C4-2B (cell line): ENCODE results near the gene PRKCD.

Source experiments
- H3K27ac ChIP-seq: fragments of 450-650 bp; 2 replicates; pipeline ENCODE4 v1.5.1; 2017
- ZFX ChIP-seq: fragments of 450-650 bp; IDR thresholded peaks from 2 replicates; pipeline ENCODE4 v1.6.1; 2017
- TF ChIP-seq, protein P1 (sequence below): fragments of 450-650 bp; conservative IDR thresholded peaks from 2 replicates; pipeline ENCODE4 v1.5.1; 2017; ENCODE audit warnings: mild to moderate bottlenecking

PRKCD gene

DNA sequence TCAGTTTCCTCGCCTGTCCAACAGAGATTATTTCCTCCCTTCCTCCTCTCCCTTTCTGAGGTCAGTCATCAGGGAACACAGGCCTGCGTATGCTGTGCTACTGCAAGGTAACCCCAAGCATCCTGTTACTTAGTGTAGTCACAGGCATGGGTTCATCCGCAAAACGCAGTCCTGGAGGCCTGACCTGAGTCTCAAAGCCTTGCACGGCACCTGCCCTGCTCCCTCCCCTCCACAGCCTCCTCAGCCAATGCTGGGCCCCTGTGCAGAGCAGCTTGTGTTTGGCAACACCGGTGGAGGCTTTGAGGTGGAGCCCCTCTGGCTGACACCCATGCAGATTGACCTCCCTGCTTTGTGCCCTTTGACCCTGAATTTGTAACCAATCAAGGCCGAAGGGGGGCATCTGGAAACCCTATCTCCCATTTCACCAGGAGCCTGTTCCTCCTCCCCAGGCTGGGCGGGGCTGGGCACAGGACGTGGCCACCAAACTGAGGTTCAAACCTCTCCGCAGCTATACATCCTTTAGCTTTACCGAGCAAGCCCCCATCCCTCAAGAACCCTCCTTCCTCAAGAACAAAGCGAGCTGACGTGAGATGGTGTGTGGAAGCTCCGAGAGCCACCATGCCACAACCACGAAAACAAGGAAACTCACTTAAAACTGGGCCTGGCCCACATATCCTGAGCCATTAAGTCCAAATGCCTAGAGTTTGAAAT is 73.3 kb downstream of the PRKCD start:
- no peak for TF ChIP-seq ZFX
- TF ChIP-seq, protein P1, sequence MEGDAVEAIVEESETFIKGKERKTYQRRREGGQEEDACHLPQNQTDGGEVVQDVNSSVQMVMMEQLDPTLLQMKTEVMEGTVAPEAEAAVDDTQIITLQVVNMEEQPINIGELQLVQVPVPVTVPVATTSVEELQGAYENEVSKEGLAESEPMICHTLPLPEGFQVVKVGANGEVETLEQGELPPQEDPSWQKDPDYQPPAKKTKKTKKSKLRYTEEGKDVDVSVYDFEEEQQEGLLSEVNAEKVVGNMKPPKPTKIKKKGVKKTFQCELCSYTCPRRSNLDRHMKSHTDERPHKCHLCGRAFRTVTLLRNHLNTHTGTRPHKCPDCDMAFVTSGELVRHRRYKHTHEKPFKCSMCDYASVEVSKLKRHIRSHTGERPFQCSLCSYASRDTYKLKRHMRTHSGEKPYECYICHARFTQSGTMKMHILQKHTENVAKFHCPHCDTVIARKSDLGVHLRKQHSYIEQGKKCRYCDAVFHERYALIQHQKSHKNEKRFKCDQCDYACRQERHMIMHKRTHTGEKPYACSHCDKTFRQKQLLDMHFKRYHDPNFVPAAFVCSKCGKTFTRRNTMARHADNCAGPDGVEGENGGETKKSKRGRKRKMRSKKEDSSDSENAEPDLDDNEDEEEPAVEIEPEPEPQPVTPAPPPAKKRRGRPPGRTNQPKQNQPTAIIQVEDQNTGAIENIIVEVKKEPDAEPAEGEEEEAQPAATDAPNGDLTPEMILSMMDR = no peak
- H3K27ac ChIP-seq = no peak overlapping the region

DNA sequence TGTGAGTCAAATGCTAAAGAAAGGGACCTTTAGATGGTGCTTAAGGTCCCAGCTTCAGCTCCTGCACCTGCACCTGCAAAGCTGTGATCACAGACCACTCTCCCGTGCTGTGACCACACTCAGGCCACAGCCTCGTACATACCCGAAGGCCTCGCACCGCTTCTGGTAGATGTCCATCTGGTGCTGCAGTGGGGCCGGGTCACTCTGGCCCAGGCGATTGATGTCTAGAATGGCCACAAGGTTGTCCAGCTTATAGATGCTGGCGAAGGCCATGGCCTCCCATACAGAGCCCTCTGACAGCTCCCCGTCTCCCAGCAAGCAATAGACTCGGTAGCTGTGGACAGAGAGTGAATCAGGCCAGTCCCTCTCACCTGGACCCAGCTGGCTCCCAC is 73.8 kb downstream of the PRKCD start:
- H3K27ac ChIP-seq = no peak overlapping the region
- TF ChIP-seq, protein P1 = no peak
- no peak for TF ChIP-seq ZFX

DNA sequence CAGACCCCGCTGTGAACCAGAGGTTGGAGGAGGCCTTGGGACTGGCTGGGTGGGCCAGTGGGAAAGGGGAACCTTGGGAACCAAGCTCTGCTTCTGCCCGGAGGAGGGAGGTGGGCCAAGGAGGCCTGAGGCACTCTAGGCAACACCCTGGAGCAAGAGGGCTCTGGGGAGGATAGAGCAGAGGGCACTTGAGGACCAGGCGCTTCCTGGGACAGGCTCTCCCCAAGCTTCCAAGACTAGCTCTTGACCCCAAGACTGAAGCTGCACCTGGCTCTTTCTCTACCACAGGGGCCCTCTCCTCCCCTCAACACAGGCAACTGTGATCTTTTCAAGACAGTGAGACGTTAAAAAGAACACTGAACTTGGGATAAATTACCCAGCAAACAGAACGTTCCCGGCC is 74.5 kb downstream of the PRKCD start:
- peak overlapping the region; percentile 76 for H3K27ac ChIP-seq

DNA sequence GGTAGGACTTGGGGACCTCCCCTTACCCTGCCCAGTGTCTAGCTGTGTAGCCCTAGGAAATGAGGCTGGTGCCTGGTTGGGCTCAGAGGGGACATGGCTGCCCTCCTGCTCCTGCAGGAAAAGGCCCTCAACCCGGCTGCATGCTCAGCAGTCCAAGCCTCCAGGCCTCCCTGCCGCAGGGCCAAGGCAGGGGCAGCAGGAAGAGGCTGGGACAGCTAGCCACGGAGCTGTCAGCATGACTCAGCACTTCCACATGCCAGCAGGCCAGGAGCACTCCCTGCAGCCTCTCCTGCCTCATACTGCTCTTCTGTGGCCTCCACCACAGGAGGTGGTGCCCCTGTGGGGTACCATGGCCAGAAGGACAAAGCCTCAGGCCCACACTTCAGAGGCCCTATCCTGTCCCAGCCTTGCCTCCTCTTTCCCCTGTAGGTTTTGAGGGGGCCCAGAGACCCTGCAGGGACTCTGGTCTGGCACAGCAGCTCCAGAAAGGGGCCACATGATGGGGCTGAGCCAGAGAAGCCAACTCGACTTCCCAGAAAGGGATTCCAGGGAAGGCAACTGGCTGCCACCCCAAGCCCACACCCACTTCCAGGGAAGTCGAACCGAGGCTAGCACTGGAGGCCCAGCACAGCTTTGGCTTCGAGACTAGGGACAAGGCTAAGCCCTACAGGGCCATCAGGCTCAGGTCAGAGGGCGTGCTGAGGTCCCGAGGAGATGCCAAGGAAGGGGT is 75.3 kb downstream of the PRKCD start:
- H3K27ac ChIP-seq = peak overlapping the region; percentile 76
- TF ChIP-seq, protein P1 = no peak
- peak; percentile 26; the same call in 1 of the 2 replicates for TF ChIP-seq ZFX

More for the DNA sequence above, 74.5 kb downstream of the PRKCD start:
- TF ChIP-seq, protein P1 = no peak
- TF ChIP-seq ZFX = no peak

DNA sequence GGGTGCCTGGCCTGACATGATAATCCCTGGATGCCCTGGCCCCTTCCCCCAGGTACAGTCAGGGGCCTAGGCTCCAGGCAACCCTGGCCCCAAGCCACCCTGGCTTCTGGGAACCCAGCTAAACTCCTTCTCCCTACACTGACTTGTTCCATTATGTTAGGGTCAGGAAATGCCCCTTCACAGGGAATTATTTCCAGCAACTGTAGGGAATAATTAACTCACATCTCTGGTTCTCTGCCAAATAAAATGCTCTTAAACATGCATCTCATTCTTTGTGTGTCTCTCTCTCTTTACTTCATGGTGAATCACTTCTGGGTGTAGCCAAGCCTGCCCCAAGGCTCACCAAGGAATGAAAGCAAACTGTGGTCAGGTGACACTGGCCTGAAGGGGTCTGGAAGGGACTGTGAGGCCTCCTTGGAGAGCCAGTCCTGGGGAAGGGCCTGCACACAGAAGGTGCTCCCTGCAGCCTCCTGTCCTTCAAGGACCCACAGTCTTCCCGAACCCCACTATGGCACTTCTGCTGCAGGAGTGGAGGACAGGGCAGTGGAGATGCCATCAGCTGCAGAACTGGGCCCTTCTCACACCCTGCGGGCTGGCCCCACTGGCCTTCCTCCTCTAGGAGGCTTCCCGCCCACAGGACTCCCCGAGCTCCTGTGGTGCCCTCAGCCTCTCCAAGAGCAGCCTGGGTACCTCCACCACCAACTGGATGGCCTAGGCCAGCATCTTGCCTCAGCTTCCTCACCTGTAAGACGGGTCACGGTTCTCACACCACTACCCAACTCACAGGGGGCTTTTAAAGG is 77.2 kb downstream of the PRKCD start:
- peak overlapping the region; percentile 32; the same call in 1 of the 2 replicates for H3K27ac ChIP-seq
- TF ChIP-seq, protein P1 = no peak
- TF ChIP-seq ZFX = no peak

DNA sequence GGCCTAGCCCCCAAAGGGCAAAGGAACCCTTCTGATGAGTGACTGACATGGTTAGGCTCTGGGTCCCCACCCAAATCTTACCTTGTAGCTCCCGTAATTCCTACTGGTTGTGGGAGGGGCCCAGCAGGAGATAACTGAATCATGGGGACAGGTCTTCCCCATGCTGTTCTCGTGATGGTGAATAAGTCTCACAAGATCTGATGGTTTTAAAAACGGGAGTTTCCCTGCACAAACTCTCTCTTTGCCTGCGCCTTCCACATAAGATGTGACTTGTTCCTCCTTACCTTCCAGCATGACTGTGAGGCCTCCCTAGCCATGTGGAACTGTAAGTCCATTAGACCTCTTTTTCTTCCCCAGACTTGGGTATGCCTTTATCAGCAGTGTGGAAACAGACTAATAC is 77.9 kb downstream of the PRKCD start:
- no peak overlapping the region for H3K27ac ChIP-seq
- no peak for TF ChIP-seq ZFX
- TF ChIP-seq, protein P1 = no peak

DNA sequence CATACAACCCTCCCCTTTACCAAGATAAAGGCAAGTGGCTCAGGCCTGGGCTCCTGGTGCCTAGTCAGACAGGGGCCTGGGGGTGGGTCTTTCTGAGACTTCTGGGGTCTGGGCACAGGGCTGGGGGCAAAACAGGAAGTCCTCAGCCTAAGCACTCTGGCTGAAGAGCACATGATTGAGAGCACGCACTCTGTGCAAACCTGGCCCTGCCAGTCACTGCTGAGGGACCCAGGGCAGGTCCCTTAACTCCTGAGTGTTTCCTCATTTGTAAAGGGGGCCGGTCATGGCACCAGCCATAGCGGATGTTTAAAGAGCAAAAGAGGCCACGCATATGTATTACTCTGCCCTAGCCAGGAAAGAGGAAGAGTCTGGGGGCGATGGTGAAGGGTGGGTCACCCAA is 78.8 kb downstream of the PRKCD start:
- no peak for TF ChIP-seq ZFX
- TF ChIP-seq, protein P1 = no peak
- no peak overlapping the region for H3K27ac ChIP-seq
